IMR-90 (cell line): ENCODE results near the gene DOCK1. TPM values are rescaled to one million over a fixed set of nuclear protein-coding genes. Genes with fewer than 3 reads are reported as not detected.

Experiments used
- ATAC-seq: fragments of 200-7000 bp; cut with Tn5 transposase; 2 replicates; pipeline ENCODE4 v1.9.1; 2020; ENCODE audit warnings: low read depth, mild to moderate bottlenecking, moderate library complexity
- BruUV-seq: library from RNA; stranded (reverse); fragments of 400-500 nt; replicated peaks from 2 replicates; lab custom pipeline; 2021; lab: Mats Ljungman, UMichigan
- CTCF ChIA-PET: fragments of 300-600 bp; formaldehyde crosslinking; extraction: SDS; loops from one replicate; lab custom pipeline; 2021; ENCODE audit warnings: antibody characterized with exemption; lab: Yijun Ruan, JAX
- POLR2A ChIA-PET: fragments of 300-600 bp; sonication (Branson Sonifier 250); formaldehyde crosslinking; loops from one replicate; lab custom pipeline; 2022; ENCODE audit warnings: antibody characterized with exemption; ENCODE audit not compliant: unreplicated experiment; lab: Charles Lee
- DNase-seq: peaks from one replicate; pipeline ENCODE4 v3.0.0; 2013
- H2AFZ ChIP-seq: replicated peaks from 2 replicates; pipeline ENCODE3; 2013; ENCODE audit warnings: low read length, mild to moderate bottlenecking; ENCODE audit not compliant: poor library complexity
- H2AK5ac ChIP-seq: 2 replicates; pipeline ENCODE4 v1.6.1; 2013; ENCODE audit warnings: low read depth, low read length, inconsistent platforms
- H2AK9ac ChIP-seq: replicated peaks from 2 replicates; pipeline ENCODE3; 2013; ENCODE audit warnings: mild to moderate bottlenecking, low read depth, low read length, moderate library complexity; ENCODE audit not compliant: poor library complexity
- H2BK120ac ChIP-seq: 2 replicates; pipeline ENCODE4 v1.6.1; 2013; ENCODE audit warnings: low read depth, low read length, inconsistent platforms
- H2BK15ac ChIP-seq: 3 replicates; pipeline ENCODE4 v1.6.1; 2013; ENCODE audit warnings: low read depth, low read length, inconsistent platforms
- H2BK20ac ChIP-seq: 2 replicates; pipeline ENCODE4 v1.6.1; 2013; ENCODE audit warnings: low read depth, mild to moderate bottlenecking, inconsistent platforms, low read length, moderate library complexity
- H2BK5ac ChIP-seq: 2 replicates; pipeline ENCODE4 v1.6.1; 2013; ENCODE audit warnings: mild to moderate bottlenecking, low read depth, low read length, inconsistent platforms; ENCODE audit not compliant: poor library complexity, severe bottlenecking
- H3K14ac ChIP-seq: replicated peaks from 2 replicates; pipeline ENCODE4 v1.6.1; 2013; ENCODE audit warnings: low read depth, low read length, inconsistent platforms
- H3K18ac ChIP-seq: 2 replicates; pipeline ENCODE4 v1.6.1; 2013; ENCODE audit warnings: low read depth, low read length, control low read depth
- H3K23ac ChIP-seq: 2 replicates; pipeline ENCODE4 v1.6.1; 2013; ENCODE audit warnings: low read depth, low read length, inconsistent platforms
- H3K27ac ChIP-seq: 2 replicates; pipeline ENCODE4 v1.5.1; 2013; ENCODE audit warnings: mild to moderate bottlenecking, control low read depth, low read length; ENCODE audit not compliant: insufficient read depth
- H3K27me3 ChIP-seq: 2 replicates; pipeline ENCODE4 v1.6.1; 2013; ENCODE audit warnings: low read length; ENCODE audit not compliant: control insufficient read depth, insufficient read depth
- H3K36me3 ChIP-seq: 2 replicates; pipeline ENCODE4 v1.6.1; 2013; ENCODE audit warnings: low read length, mixed read lengths; ENCODE audit not compliant: control insufficient read depth, insufficient read depth
- H3K4ac ChIP-seq: 2 replicates; pipeline ENCODE4 v1.6.1; 2013; ENCODE audit warnings: low read depth, low read length, inconsistent platforms
- H3K4me1 ChIP-seq: 2 replicates; pipeline ENCODE4 v1.6.1; 2013; ENCODE audit warnings: low read length, mixed read lengths; ENCODE audit not compliant: control insufficient read depth, insufficient read depth
- H3K4me2 ChIP-seq: 2 replicates; pipeline ENCODE4 v1.6.1; 2013; ENCODE audit warnings: low read depth, mild to moderate bottlenecking, control low read depth, low read length, moderate library complexity
- H3K4me3 ChIP-seq: 2 replicates; pipeline ENCODE4 v1.5.1; 2013; ENCODE audit warnings: low read depth, mild to moderate bottlenecking, control low read depth, low read length, moderate library complexity; ENCODE audit not compliant: insufficient read depth
- H3K56ac ChIP-seq: 2 replicates; pipeline ENCODE4 v1.6.1; 2013; ENCODE audit warnings: low read length, inconsistent platforms; ENCODE audit not compliant: insufficient read depth; ENCODE audit errors: extremely low read depth
- H3K79me1 ChIP-seq, 2 experiments: 2 replicates each; pipeline ENCODE4 v1.6.1; 2013; ENCODE audit warnings: low read length in 2 of 2, inconsistent platforms in 1 of 2, low read depth in 1 of 2
- H3K9ac ChIP-seq: 2 replicates; pipeline ENCODE4 v1.6.1; 2013; ENCODE audit warnings: low read depth, low read length, control low read depth
- H3K9me1 ChIP-seq: 2 replicates; pipeline ENCODE4 v1.6.1; 2013; ENCODE audit warnings: low read length, inconsistent platforms; ENCODE audit not compliant: insufficient read depth
- H3K9me3 ChIP-seq: 2 replicates; pipeline ENCODE4 v1.6.1; 2013; ENCODE audit warnings: low read length; ENCODE audit not compliant: control insufficient read depth, insufficient read depth
- H4K20me1 ChIP-seq: 2 replicates; pipeline ENCODE4 v1.6.1; 2013; ENCODE audit warnings: low read length, inconsistent platforms; ENCODE audit not compliant: insufficient read depth
- H4K5ac ChIP-seq: 2 replicates; pipeline ENCODE4 v1.6.1; 2013; ENCODE audit warnings: mild to moderate bottlenecking, low read depth, low read length, control low read depth
- H4K8ac ChIP-seq, 2 experiments: 2 replicates each; pipeline ENCODE4 v1.6.1; 2013; ENCODE audit warnings: low read depth in 2 of 2, low read length in 2 of 2, control low read depth in 1 of 2, inconsistent platforms in 1 of 2
- H4K91ac ChIP-seq: 2 replicates; pipeline ENCODE4 v1.6.1; 2013; ENCODE audit warnings: low read depth, low read length, inconsistent platforms; ENCODE audit not compliant: insufficient read depth
- BHLHE40 ChIP-seq: fragments of 150-350 bp; IDR thresholded peaks from 2 replicates; pipeline ENCODE4 v1.6.1; 2016; ENCODE audit warnings: mild to moderate bottlenecking, low read depth, low read length
- CEBPB ChIP-seq: IDR thresholded peaks from 2 replicates; pipeline ENCODE4 v1.6.1; 2012; ENCODE audit warnings: low read depth, low read length, improper control_type of control experiment
- CHD1 ChIP-seq: IDR thresholded peaks from 2 replicates; pipeline ENCODE4 v1.6.1; 2012; ENCODE audit warnings: low read depth, low read length, improper control_type of control experiment
- FOS ChIP-seq: fragments of 150-350 bp; IDR thresholded peaks from 2 replicates; pipeline ENCODE4 v1.6.1; 2016; ENCODE audit warnings: low read depth, low read length
- MAFK ChIP-seq: IDR thresholded peaks from 2 replicates; pipeline ENCODE4 v1.6.1; 2012; ENCODE audit warnings: low read depth, low read length, improper control_type of control experiment
- MAZ ChIP-seq: IDR thresholded peaks from 2 replicates; pipeline ENCODE4 v1.6.1; 2012; ENCODE audit warnings: low read depth, mild to moderate bottlenecking, low read length, improper control_type of control experiment, moderate library complexity, borderline replicate concordance
- MXI1 ChIP-seq: IDR thresholded peaks from 2 replicates; pipeline ENCODE4 v1.6.1; 2012; ENCODE audit warnings: low read depth, mild to moderate bottlenecking, low read length, moderate library complexity, borderline replicate concordance
- NFE2L2 ChIP-seq: fragments of 150-350 bp; IDR thresholded peaks from 2 replicates; pipeline ENCODE4 v1.6.1; 2016; ENCODE audit warnings: low read depth, mild to moderate bottlenecking, low read length
- POLR2A ChIP-seq: IDR thresholded peaks from 2 replicates; pipeline ENCODE4 v1.6.1; 2012; ENCODE audit warnings: mild to moderate bottlenecking, low read depth, low read length
- RCOR1 ChIP-seq: IDR thresholded peaks from 2 replicates; pipeline ENCODE4 v1.6.1; 2012; ENCODE audit warnings: mild to moderate bottlenecking, low read length, improper control_type of control experiment; ENCODE audit not compliant: insufficient replicate concordance
- RFX5 ChIP-seq: IDR thresholded peaks from 2 replicates; pipeline ENCODE4 v1.8.0; 2012; ENCODE audit warnings: low read depth, mild to moderate bottlenecking, low read length, moderate library complexity
- SMC3 ChIP-seq: fragments of 150-350 bp; IDR thresholded peaks from 2 replicates; pipeline ENCODE4 v1.6.1; 2016; ENCODE audit warnings: low read depth, mild to moderate bottlenecking, antibody characterized with exemption, low read length, moderate library complexity
- WGBS, 2 experiments: methylation state at CpG; one replicate each; pipeline versions ENCODE4 v1.1.5 to v1.1.7; 2013; ENCODE audit warnings: missing lambda C conversion rate in 2 of 2; ENCODE audit not compliant: insufficient read length in 1 of 2; ENCODE audit errors: extremely low coverage in 2 of 2; 5-methylcytosine and 5-hydroxymethylcytosine counted together
- dilution Hi-C: fragments of 300-500 bp; cut with HindIII; formaldehyde crosslinking; loops from one replicate; pipeline ENCODE4 v1.14.3; 2018; ENCODE audit warnings: low sequenced_read_pairs; ENCODE audit not compliant: unreplicated experiment
- in situ Hi-C: fragments of 300-500 bp; cut with MboI; formaldehyde crosslinking; loops from 3 replicates; pipeline ENCODE4 v1.14.3; 2019; ENCODE audit warnings: low sequenced_read_pairs, inconsistent platforms, mixed read lengths
- intact Hi-C: fragments of 100-400 bp; cut with micrococcal nuclease; formaldehyde crosslinking; loops from 2 replicates; pipeline ENCODE4 v1.10.0; 2022
- polyA plus RNA-seq, 3 experiments: library from polyadenylated mRNA; depleted of rRNA; stranded (reverse); fragments of >200 nt; gene quantifications; 2 replicates each; pipeline ENCODE4 v1.2.3, GENCODE V29; 2012; ENCODE audit warnings: low replicate concordance in 1 of 3
- total RNA-seq: library from RNA; depleted of rRNA; stranded (reverse); fragments of >200 nt; gene quantifications from 2 replicates; pipeline ENCODE4 v1.2.3, GENCODE V29; 2012
- TF ChIP-seq, protein P1 (sequence below): fragments of 150-350 bp; IDR thresholded peaks from 2 replicates; pipeline ENCODE4 v1.6.1; 2016; ENCODE audit warnings: low read depth, mild to moderate bottlenecking, low read length, moderate library complexity, borderline replicate concordance
- TF ChIP-seq, protein P2 (sequence below): conservative IDR thresholded peaks from 2 replicates; pipeline ENCODE4 v1.5.1; 2012; ENCODE audit warnings: mild to moderate bottlenecking, low read depth, low read length, improper control_type of control experiment
- TF ChIP-seq, protein P3 (sequence below): fragments of 150-350 bp; IDR thresholded peaks from 2 replicates; pipeline ENCODE4 v1.6.1; 2017; ENCODE audit warnings: mild to moderate bottlenecking, antibody characterized with exemption, low read length, low read depth

Gene DOCK1
- total and polyA plus RNA-seq, 2 of the 4 experiments (the other 2 are of a cell fraction): 28.2 to 71.0 TPM

DNA sequence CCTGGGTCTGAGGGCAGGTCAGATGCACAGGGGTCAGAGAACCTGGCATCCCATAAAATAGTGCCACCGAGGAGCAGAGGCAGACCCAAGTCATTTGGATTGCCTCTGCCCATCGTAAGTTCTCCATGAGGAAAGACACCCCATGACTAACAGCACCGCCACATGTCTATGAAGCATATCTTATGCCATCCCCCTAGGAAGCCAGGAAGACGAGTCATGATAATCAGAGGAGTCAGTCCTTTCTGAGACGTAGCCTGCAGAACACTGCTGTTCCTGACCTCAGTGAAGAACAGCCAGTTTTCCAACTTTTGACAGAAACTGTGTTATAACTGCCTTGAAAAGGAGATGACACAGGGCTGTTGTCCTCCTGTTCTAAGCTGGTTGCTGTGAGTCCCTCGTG is 239.9 kb downstream of the DOCK1 start:
- Histone ChIP-seq H3K79me1 (peaks cover 3 to 47% of the 10 kb centered on the region in 2 experiments; a peak in 3 of 4 replicates), H3K23ac (no peak overlapping the region), H3K14ac (0 out of 2 replicates have a peak overlapping the region, but pooled peaks have one; percentile 56), H3K27me3 (no peaks in the 10 kb centered on the region), H3K27ac (peak overlapping the region; percentile 49), H2BK5ac (peak overlapping the region; percentile 69), H3K56ac (no peak overlapping the region), H4K5ac (no peak overlapping the region), H2BK15ac (no peak overlapping the region; the same call in 2 of the 3 replicates), H3K18ac (no peak overlapping the region), H3K4ac (peak overlapping the region; percentile 59), H3K9me3 (no peaks in the 10 kb centered on the region), H3K4me2 (no peak overlapping the region), H2BK20ac (peak overlapping the region; percentile 50; the same call in 1 of the 2 replicates), H3K36me3 (peaks cover 3% of the 10 kb centered on the region; the same call in 1 of the 2 replicates), H2AFZ (no peak overlapping the region), H3K4me1 (peaks cover 21% of the 10 kb centered on the region), H2AK5ac (peak overlapping the region; percentile 65), H3K9ac (no peak overlapping the region), H4K8ac (0 out of 4 replicates have a peak overlapping the region, but pooled peaks of 1 of the 2 experiments have one; percentile 47), H4K91ac (peak overlapping the region; percentile 0; the same call in 1 of the 2 replicates), H3K4me3 (no peak overlapping the region), H2AK9ac (peak overlapping the region; percentile 85), H3K9me1 (peaks cover 30% of the 10 kb centered on the region), H2BK120ac (peak overlapping the region; percentile 58), H4K20me1 (no peaks in the 10 kb centered on the region; the same call in 1 of the 2 replicates)
- peak; percentile 72 for ATAC-seq
- dilution Hi-C loops: no loop called here
- intact Hi-C loops: loop anchor here (5.0 kb wide), 1 partner anchor 238 kb away; the partner anchor contains the start of gene DOCK1
- no TSS peak for BruUV-seq
- peak; percentile 91 for DNase-seq
- 60% methylated on average over 1 of the region's 6 CpGs; no CpG with 5 or more reads in 1 of the 2 experiments for WGBS, 2 experiments
- in situ Hi-C loops: no loop called here
- ChIA-PET CTCF (no interaction called here), POLR2A (no interaction called here)
- TF ChIP-seq RCOR1: no peak
- peak; percentile 23; the same call in 1 of the 2 replicates for TF ChIP-seq MAFK
- 0 out of 2 replicates have a peak, but pooled peaks have one; percentile 6 for TF ChIP-seq BHLHE40
- TF ChIP-seq SMC3: no peak
- peak; percentile 71 for TF ChIP-seq FOS
- no peak for TF ChIP-seq NFE2L2
- peak; percentile 70; the same call in 1 of the 2 replicates for TF ChIP-seq MXI1
- TF ChIP-seq, protein P1, sequence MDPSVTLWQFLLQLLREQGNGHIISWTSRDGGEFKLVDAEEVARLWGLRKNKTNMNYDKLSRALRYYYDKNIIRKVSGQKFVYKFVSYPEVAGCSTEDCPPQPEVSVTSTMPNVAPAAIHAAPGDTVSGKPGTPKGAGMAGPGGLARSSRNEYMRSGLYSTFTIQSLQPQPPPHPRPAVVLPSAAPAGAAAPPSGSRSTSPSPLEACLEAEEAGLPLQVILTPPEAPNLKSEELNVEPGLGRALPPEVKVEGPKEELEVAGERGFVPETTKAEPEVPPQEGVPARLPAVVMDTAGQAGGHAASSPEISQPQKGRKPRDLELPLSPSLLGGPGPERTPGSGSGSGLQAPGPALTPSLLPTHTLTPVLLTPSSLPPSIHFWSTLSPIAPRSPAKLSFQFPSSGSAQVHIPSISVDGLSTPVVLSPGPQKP: no peak
- no peak for TF ChIP-seq CHD1
- TF ChIP-seq CEBPB: peak; percentile 71
- TF ChIP-seq, protein P2, sequence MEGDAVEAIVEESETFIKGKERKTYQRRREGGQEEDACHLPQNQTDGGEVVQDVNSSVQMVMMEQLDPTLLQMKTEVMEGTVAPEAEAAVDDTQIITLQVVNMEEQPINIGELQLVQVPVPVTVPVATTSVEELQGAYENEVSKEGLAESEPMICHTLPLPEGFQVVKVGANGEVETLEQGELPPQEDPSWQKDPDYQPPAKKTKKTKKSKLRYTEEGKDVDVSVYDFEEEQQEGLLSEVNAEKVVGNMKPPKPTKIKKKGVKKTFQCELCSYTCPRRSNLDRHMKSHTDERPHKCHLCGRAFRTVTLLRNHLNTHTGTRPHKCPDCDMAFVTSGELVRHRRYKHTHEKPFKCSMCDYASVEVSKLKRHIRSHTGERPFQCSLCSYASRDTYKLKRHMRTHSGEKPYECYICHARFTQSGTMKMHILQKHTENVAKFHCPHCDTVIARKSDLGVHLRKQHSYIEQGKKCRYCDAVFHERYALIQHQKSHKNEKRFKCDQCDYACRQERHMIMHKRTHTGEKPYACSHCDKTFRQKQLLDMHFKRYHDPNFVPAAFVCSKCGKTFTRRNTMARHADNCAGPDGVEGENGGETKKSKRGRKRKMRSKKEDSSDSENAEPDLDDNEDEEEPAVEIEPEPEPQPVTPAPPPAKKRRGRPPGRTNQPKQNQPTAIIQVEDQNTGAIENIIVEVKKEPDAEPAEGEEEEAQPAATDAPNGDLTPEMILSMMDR: no peak
- TF ChIP-seq RFX5: no peak
- no peak for TF ChIP-seq POLR2A
- TF ChIP-seq, protein P3, sequence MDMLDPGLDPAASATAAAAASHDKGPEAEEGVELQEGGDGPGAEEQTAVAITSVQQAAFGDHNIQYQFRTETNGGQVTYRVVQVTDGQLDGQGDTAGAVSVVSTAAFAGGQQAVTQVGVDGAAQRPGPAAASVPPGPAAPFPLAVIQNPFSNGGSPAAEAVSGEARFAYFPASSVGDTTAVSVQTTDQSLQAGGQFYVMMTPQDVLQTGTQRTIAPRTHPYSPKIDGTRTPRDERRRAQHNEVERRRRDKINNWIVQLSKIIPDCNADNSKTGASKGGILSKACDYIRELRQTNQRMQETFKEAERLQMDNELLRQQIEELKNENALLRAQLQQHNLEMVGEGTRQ: peak; percentile 54; the same call in 1 of the 2 replicates
- TF ChIP-seq MAZ: no peak
